Activated T-cell treated with anti-CD3 and anti-CD28 coated beads, Interleukin-2, amount 50 U/mL, for 72 hours (primary cell): ENCODE measurements around the gene A1CF. TPM values are rescaled to one million over a fixed set of nuclear protein-coding genes. Genes with fewer than 3 reads are reported as not detected.

ENCODE experiments used
- ATAC-seq, 2 donors: fragments of 150-1000 bp; cut with Tn5 transposase; replicated peaks in 1 of 2; 2 replicates each; pipeline ENCODE4 v1.10.0; 2021; ENCODE audit warnings: moderate library complexity in 2 of 2, mild to moderate bottlenecking in 1 of 2
- DNase-seq, 2 donors: peaks; one replicate each; pipeline ENCODE4 v3.0.0; 2021 to 2022; ENCODE audit warnings: mixed read lengths in 1 of 2
- H3K27ac Mint-ChIP-seq: one replicate; pipeline ENCODE4 v1.8.0; 2022; ENCODE audit warnings: mild to moderate bottlenecking, moderate library complexity, mixed read lengths
- H3K27me3 Mint-ChIP-seq: one replicate; pipeline ENCODE4 v1.8.0; 2022; ENCODE audit warnings: low read depth, mixed read lengths
- H3K36me3 Mint-ChIP-seq, 2 donors: one replicate each; pipeline ENCODE4 v1.8.0; 2022; ENCODE audit warnings: mixed read lengths in 2 of 2, mild to moderate bottlenecking in 1 of 2; ENCODE audit not compliant: insufficient read depth in 2 of 2
- H3K4me1 Mint-ChIP-seq: one replicate; pipeline ENCODE4 v1.8.0; 2022; ENCODE audit warnings: low read depth, mixed read lengths
- H3K4me3 Mint-ChIP-seq, 2 donors: one replicate each; pipeline ENCODE4 v1.8.0; 2022; ENCODE audit warnings: mild to moderate bottlenecking in 2 of 2, mixed read lengths in 2 of 2, moderate library complexity in 2 of 2
- H3K9me3 Mint-ChIP-seq, 2 donors: one replicate each; pipeline ENCODE4 v1.8.0; 2022; ENCODE audit warnings: mixed read lengths in 2 of 2
- total RNA-seq, 2 donors: library from RNA; stranded (reverse); gene quantifications; one replicate each; pipeline ENCODE4 v1.2.3, GENCODE V29; 2022

The A1CF gene
- total RNA-seq, 2 donors from 2014 or later = not detected

GRCh38 chr10:50855015-50855414 lies 30.4 kb downstream of the A1CF start:
- H3K36me3 Mint-ChIP-seq = no peaks in the 10 kb centered on the region
- no peaks in the 10 kb centered on the region for H3K4me1 Mint-ChIP-seq
- no peak overlapping the region for H3K4me3 Mint-ChIP-seq
- no peak for DNase-seq
- ATAC-seq = no peak
- H3K27me3 Mint-ChIP-seq = peaks cover 23% of the 10 kb centered on the region
- no peak overlapping the region for H3K27ac Mint-ChIP-seq
- H3K9me3 Mint-ChIP-seq = no peaks in the 10 kb centered on the region

DNA sequence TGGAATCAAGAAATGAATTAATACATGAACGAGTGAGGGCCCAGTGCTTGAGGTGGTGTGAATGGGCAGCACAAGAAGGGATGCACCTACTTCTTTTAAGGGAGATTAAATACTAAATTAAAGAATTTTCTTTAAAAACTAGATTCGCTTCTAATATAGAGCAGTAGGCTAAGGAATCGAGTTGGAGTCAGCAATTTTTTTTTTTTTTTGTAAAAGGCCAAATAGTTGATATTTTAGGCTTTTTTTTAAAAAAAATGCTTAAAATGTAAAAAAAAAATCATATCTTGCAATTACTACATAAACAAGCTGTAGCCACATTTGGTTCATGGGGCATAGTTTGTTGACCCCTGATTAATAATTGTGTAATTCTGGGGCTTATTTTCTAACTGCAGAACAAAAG lies 31.9 kb downstream of the A1CF start:
- ATAC-seq = no peak
- H3K4me1 Mint-ChIP-seq = no peaks in the 10 kb centered on the region
- no peak overlapping the region for H3K4me3 Mint-ChIP-seq
- H3K9me3 Mint-ChIP-seq = no peaks in the 10 kb centered on the region
- no peaks in the 10 kb centered on the region for H3K36me3 Mint-ChIP-seq
- peaks cover 26% of the 10 kb centered on the region for H3K27me3 Mint-ChIP-seq
- H3K27ac Mint-ChIP-seq = no peak overlapping the region
- DNase-seq = no peak

DNA sequence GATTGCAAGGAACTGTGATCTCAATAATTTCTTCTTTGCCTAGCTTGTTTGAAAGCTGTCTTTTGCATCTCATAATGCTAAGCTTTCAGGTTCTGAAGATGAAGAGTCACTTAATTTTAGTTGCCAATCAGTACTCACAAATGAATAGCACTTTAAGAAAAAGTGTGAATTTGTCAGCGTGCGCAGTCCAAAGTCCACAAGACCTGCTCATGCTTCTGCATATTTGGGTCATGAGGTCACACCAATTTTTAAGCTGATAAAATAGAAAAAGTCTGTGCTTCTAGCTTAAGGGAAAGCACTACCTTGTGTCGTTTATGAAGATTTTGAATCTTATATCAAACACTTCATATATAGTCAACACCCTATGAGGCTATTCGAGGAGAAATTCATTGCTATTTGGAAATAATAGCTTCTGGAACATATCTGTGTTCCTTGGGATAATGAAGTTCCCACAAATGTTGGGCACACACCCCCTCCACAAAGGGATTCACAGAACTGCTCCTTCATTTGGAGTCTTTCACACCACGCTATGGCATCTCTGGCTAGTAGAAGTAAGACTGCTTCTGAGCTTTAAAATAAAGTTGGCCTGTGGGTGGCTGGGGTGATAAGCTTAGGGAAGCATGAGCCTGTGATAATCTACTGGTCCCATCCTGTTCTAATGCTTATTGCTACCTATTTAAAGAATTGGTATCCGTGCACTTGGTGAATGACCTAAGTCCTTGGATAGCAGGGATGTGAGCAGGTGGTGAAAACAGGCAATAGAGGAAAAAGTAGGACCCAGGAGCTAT lies 33.3 kb downstream of the A1CF start:
- H3K4me3 Mint-ChIP-seq = no peak overlapping the region
- no peaks in the 10 kb centered on the region for H3K9me3 Mint-ChIP-seq
- ATAC-seq (no peak), DNase-seq (no peak)
- H3K27me3 Mint-ChIP-seq = peaks cover 21% of the 10 kb centered on the region
- no peak overlapping the region for H3K27ac Mint-ChIP-seq
- no peaks in the 10 kb centered on the region for H3K36me3 Mint-ChIP-seq
- no peaks in the 10 kb centered on the region for H3K4me1 Mint-ChIP-seq

DNA sequence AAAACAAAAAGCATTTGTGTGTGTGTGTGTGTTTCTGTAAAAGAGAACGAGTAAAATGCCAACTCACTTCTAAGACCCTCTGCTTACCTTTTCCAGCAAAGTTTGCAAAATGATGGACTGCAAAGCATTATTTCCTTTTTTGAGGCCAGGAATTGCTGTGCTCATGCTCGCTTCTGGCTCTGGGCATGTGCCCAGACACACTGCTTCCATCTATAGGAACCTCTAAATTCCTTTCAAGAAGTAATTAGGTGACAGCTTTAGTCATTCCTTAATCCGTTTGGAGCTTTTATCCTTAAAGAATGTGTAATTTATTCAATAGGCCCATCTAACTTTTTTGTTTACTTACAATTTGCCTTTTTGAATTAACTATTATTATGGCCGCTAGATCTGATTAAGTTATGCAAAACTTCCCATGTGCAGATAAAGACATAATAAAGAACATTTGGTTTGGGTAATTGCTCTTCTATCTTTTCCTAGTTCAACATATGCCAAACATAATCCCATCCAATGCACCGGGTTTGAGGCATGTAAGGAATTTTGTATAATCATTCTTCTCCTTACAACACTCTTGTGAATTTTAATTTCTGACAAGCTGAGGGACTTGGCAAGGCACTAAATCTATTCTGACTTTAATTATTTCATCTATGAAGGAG lies 34.7 kb downstream of the A1CF start:
- H3K4me1 Mint-ChIP-seq = no peaks in the 10 kb centered on the region
- DNase-seq (no peak), ATAC-seq (no peak)
- no peaks in the 10 kb centered on the region for H3K36me3 Mint-ChIP-seq
- H3K27ac Mint-ChIP-seq = no peak overlapping the region
- peaks cover 21% of the 10 kb centered on the region for H3K27me3 Mint-ChIP-seq
- H3K9me3 Mint-ChIP-seq = no peaks in the 10 kb centered on the region
- H3K4me3 Mint-ChIP-seq = no peak overlapping the region

DNA sequence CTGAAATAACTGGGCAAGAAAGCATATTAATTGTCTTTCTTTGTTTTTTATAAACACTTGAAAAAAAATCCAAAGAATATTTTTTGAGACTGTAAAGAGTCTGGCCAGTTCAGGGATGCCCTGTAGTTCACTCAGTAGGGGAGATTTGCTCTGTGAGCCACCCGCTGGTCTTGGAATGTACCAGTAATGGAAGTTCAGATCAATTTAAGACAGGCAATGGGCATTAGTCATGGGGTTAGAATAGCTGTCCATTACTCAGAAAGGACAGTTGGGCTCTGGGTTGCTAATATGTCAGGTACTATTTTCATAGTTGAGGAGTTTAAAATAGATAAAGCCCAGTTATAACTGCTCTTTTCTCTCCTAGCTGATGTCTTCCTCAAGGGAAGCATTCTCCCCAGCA lies 38.7 kb downstream of the A1CF start:
- Mint-ChIP-seq H3K27ac (no peak overlapping the region), H3K9me3 (no peaks in the 10 kb centered on the region), H3K4me1 (no peaks in the 10 kb centered on the region), H3K27me3 (peaks cover 12% of the 10 kb centered on the region), H3K36me3 (no peaks in the 10 kb centered on the region), H3K4me3 (no peak overlapping the region)
- DNase-seq = no peak
- no peak for ATAC-seq

DNA sequence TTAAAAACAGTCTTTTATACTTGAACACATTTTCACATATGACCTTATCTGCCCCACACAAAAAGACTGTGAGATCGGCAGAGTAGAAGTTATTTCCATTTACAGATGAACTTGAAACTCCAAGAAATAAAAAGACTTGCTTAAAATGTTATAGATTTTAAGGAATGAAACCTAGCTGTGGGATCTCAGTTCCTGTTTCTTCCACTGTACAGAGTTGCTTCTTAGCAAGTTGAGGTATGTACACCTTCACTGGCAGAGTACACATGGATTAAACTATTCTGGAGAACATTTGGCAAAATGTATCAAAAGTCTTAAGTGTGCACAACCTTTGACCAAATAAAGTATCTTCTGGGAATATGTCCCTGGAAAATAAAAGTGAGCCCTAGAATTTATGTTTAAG lies 48.3 kb downstream of the A1CF start:
- Mint-ChIP-seq H3K4me1 (no peaks in the 10 kb centered on the region), H3K9me3 (no peaks in the 10 kb centered on the region), H3K36me3 (no peaks in the 10 kb centered on the region), H3K27me3 (peaks cover 9% of the 10 kb centered on the region), H3K4me3 (no peak overlapping the region), H3K27ac (no peak overlapping the region)
- no peak for ATAC-seq
- no peak for DNase-seq

DNA sequence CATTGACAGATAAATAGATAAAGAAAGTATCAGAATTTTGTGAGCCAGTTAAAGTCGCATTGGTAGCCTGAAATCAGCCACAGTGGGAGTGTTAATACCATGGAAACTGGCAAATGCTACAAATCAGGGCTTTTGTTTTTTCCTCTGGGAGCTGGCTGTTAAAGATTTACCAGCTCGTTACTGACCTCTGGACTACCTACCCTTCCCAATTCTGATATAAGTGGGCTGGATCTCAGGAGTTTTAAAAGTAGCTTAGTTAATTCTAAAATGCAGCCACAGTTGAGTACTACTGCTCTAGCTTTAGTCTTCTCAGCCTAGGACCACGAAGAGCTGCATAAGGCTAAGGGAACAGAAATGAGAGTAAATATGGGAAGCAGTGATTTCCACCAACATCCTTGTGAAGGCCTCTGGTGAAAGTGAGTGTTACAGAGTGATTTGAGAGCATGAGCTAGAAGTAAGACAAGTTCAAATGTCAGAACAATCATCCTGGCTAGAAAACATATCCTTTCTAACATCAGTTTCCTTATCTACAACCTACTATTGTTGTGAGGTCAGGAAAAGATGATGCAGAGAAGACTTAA lies 53.2 kb downstream of the A1CF start:
- peaks cover 20% of the 10 kb centered on the region for H3K27me3 Mint-ChIP-seq
- H3K36me3 Mint-ChIP-seq = no peaks in the 10 kb centered on the region
- no peak for DNase-seq
- H3K27ac Mint-ChIP-seq = no peak overlapping the region
- no peaks in the 10 kb centered on the region for H3K9me3 Mint-ChIP-seq
- ATAC-seq = no peak
- no peaks in the 10 kb centered on the region for H3K4me1 Mint-ChIP-seq
- no peak overlapping the region for H3K4me3 Mint-ChIP-seq

GRCh38 chr10:50830066-50830465 lies 55.4 kb downstream of the A1CF start:
- no peak for ATAC-seq
- DNase-seq = no peak
- Mint-ChIP-seq H3K27ac (no peak overlapping the region), H3K4me3 (no peak overlapping the region), H3K36me3 (no peaks in the 10 kb centered on the region), H3K4me1 (no peaks in the 10 kb centered on the region), H3K27me3 (peaks cover 20% of the 10 kb centered on the region), H3K9me3 (no peaks in the 10 kb centered on the region)

DNA sequence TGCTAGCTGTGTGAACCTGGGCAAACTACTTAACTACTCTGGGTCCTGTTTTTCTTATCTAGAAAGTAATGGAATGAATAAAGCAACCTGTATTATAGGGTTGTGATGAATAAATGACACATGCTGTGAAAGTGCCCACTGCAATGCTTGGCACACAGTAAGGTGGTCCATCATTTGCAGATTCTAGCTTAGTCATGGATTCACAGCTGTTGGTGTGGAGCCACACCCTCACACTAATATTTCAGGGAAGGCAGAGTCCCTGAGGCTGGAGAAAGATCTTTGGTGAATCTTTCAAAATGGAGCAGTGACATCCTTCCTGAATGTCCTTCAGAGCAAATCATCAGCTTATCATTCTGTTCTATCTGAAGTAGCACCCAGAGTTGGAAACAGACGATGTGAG lies 60.6 kb downstream of the A1CF start:
- H3K36me3 Mint-ChIP-seq = no peaks in the 10 kb centered on the region
- no peak overlapping the region for H3K27ac Mint-ChIP-seq
- no peaks in the 10 kb centered on the region for H3K27me3 Mint-ChIP-seq
- no peak for ATAC-seq
- H3K4me3 Mint-ChIP-seq = no peak overlapping the region
- DNase-seq = no peak
- no peaks in the 10 kb centered on the region for H3K4me1 Mint-ChIP-seq
- no peaks in the 10 kb centered on the region for H3K9me3 Mint-ChIP-seq

GRCh38 chr10:50823789-50824188 lies 61.6 kb downstream of the A1CF start:
- Mint-ChIP-seq H3K4me1 (no peaks in the 10 kb centered on the region), H3K36me3 (no peaks in the 10 kb centered on the region), H3K27me3 (peaks cover 6% of the 10 kb centered on the region), H3K4me3 (no peak overlapping the region), H3K9me3 (no peaks in the 10 kb centered on the region), H3K27ac (no peak overlapping the region)
- no peak for ATAC-seq
- DNase-seq = no peak

- Mint-ChIP-seq H3K27ac (no peak overlapping the region), H3K4me1 (no peaks in the 10 kb centered on the region)
- no peak for ATAC-seq
These were observed 75.8 kb downstream of the A1CF start for GRCh38 chr10:50809596-50809995.

GRCh38 chr10:50807851-50808776 lies 77.3 kb downstream of the A1CF start:
- no peak overlapping the region for H3K4me3 Mint-ChIP-seq
- no peaks in the 10 kb centered on the region for H3K9me3 Mint-ChIP-seq
- DNase-seq (no peak), ATAC-seq (no peak)
- H3K36me3 Mint-ChIP-seq = no peaks in the 10 kb centered on the region
- no peaks in the 10 kb centered on the region for H3K27me3 Mint-ChIP-seq
- H3K27ac Mint-ChIP-seq = no peak overlapping the region
- H3K4me1 Mint-ChIP-seq = no peaks in the 10 kb centered on the region

More at GRCh38 chr10:50809596-50809995, 75.8 kb downstream of the A1CF start:
- H3K27me3 Mint-ChIP-seq = no peaks in the 10 kb centered on the region
- H3K4me3 Mint-ChIP-seq = no peak overlapping the region
- no peak for DNase-seq
- no peaks in the 10 kb centered on the region for H3K36me3 Mint-ChIP-seq
- H3K9me3 Mint-ChIP-seq = no peaks in the 10 kb centered on the region
